GM19238 (cell line): ENCODE results near the gene HNRNPH1.
"Not testable (repeated sequence)": the region's sequence is repeated elsewhere in the genome, so short reads cannot be mapped to it uniquely, and the experiment has no call there.

Experiments used
- DNase-seq: peaks from one replicate; pipeline ENCODE4 v3.0.0; 2011; ENCODE audit warnings: low spot score; ENCODE audit not compliant: insufficient read length

HNRNPH1 gene, protein sequence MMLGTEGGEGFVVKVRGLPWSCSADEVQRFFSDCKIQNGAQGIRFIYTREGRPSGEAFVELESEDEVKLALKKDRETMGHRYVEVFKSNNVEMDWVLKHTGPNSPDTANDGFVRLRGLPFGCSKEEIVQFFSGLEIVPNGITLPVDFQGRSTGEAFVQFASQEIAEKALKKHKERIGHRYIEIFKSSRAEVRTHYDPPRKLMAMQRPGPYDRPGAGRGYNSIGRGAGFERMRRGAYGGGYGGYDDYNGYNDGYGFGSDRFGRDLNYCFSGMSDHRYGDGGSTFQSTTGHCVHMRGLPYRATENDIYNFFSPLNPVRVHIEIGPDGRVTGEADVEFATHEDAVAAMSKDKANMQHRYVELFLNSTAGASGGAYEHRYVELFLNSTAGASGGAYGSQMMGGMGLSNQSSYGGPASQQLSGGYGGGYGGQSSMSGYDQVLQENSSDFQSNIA

DNA sequence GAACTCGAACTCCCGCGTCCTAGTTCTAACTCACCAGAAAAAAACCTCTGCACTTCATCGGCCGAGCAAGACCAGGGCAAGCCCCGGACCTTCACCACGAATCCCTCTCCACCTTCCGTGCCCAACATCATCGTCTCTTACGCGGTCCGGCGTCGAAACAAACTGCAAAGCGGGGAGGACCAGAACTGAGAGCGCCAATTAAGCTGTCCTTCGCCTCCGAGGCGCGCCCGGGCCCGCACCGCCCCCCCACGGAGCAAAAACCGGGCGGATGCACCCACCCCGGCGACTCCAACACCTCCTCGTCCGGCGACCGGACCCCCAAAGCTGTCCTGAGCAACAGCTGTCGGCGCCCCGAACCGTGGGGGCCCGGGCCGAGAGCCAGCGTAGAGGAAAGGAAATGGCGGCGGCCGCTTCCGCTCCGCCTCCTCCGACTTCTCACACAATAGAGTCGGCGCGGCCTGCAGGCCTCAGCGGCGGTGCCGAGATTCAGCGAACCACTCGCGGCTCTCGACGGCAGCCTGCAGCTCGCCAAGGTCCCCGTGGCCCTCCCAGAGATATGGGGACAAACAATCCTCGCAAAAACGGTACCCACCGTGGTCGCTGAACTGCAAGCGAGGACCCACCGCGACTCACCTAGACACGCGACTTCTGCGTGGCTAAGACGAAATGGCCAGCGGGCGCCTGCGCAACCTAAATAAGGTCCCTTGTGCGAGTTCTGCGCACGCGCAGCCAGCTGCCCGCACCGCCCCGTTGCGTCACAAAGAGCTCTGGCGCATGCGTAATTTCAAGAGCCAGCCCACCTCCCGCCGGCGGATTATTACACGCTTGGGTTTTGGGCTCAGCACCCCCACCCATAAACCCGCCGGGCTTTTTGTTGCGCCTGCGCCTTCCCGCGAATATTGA lies at the start of gene HNRNPH1:
Gene HNRNPH1, minus strand, starts transcription at position 669 of the 903 bp plus-strand sequence. Its CDS starts 538 bp downstream, at position 131.
- DNase-seq: peak; percentile 98

DNA sequence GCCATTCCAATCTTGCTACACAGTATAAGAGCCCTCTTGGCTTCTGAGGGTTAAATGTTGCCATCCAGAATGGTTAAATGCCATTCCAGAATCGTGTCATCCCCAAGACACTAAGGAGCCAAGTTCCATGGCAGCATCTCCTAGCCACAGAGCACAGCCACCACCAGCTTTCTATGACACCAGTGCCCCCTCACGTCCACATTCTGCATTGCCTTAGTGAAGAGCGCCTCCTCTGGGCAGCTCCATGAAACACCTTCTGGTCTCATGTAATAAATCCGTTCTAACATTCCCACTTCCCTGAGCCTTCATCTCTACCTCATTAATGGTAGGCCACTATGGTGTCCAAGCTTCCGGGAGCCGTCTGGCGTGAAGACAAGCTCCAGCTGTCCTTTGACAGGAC lies 44.9 kb upstream of the HNRNPH1 start:
- no peak for DNase-seq

DNA sequence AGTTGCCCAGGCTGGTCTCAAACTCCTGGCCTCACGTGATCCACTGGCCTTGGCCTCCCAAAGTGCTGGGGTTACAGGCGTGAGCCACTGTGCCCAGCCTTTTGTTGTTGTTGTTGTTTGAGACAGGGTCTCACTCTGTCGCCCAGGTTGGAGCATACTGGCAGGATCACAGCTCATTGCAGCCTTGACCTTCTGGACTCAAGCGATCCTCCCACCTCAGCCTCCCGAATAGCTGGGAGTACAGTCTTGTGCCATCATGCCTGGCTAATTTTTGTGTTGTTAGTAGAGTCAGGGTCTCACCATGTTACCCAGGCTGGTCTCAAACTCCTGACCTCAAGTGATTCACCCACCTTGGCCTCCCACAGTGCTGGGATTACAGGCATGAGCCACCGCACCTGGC lies 38.2 kb upstream of the HNRNPH1 start:
- DNase-seq: not testable (repeated sequence)

DNA sequence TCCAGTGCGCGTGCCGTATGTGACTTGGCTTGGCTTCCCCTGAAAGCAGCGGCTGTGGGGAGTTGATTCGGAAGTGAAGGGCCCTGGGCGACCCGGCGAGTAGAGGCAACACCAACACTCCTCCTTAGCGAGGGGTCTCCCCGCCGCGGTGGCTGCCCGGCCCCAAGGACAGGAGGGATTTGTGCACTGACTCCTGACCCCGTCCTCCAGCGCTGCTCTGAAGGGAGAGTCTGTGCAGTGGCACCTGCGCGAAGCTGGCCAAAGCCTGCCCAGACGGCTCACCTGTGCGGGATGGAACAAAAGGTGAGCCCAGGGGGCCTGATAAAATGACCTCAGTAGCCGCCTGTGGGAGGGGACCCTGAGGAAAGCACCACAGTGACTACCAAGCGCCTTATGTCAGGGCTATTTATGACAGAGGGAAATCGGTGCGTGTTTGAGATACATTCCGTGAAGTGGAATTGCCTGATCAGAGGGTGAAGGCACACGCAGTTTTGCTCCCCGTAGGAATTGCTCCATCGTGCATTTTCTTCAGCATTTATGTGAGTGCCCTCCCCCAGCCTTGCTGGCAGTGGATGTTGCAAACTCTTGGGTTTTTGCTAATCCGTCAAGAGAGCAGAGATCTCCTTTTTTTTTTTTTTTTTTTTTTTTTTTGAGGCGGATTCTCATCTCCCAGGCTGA lies 34.8 kb upstream of the HNRNPH1 start:
- not testable (repeated sequence) for DNase-seq

DNA sequence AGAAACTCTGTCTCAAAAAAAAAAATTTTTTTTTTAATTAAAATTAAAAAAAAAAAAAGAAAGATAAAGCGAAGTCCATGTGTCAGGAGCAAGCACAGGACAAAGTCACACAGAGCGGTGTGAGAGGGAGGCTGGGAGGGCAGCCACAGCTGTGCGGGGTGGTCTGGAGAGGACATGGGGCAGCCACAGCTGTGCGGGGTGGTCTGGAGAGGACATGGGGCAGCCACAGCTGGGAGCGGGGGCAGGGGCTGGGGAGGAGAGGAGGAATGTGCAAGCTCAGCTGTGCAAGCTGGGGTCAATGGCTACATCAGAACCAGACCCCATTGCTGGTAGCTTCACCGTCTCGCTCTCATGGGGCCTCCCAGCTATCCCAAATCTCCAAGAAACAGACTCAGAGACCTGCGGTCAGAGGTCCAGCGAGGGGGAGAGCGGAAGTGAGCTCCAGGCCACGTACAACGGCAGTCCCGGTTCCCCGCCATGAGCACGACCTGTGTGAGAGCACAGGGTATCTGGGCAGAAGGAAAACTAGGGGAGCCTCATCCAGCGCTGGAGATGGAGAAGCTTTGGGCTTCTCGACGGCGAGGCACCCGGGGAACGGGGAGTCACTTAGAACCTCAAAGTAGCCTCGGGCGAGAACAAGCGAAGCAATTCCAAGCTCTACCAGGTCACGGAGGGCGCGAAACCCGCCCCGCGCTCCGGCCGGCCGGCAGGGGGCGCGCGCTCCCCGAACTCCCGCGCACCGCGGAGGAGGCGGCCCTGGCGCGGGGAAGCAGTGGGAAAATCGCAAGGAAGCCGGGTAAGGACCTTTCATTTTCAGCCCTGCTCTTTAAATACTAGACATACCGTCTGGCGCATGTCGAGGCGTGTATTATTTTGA lies 34.1 kb upstream of the HNRNPH1 start:
- not testable (repeated sequence) for DNase-seq

DNA sequence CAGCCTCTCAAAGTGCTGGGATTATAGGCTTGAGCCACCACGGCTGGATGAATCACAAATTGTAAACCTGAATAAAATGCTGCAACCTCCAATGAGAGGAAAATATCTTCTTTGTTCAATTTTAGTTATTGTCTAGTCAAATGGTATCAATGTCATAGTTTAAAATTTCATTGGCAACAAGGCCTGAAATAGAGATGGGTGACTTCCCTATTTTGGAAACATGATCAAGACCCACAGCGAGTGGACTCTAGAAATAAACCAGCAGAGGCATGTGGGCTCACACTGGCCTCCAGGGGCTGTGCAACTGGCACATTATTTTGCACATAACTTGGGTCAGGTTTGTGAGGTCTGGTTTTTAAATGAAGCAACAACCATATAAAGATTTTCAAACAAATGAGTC lies 29.7 kb upstream of the HNRNPH1 start:
- not testable (repeated sequence) for DNase-seq

DNA sequence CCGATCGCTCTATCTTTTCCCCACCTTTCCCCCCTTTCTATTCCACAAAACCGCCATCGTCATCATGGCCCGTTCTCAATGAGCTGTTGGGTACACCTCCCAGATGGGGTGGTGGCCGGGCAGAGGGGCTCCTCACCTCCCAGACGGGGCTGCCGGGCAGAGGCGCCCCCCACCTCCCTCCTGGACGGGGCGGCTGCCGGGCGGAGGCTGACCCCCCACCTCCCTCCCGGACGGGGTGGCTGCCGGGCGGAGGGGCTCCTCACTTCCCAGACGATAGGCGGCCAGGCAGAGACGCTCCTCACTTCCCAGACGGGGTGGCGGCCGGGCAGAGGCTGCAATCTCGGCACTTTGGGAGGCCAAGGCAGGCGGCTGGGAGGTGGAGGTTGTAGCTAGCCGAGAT lies 26.8 kb upstream of the HNRNPH1 start:
- not testable (repeated sequence) for DNase-seq

DNA sequence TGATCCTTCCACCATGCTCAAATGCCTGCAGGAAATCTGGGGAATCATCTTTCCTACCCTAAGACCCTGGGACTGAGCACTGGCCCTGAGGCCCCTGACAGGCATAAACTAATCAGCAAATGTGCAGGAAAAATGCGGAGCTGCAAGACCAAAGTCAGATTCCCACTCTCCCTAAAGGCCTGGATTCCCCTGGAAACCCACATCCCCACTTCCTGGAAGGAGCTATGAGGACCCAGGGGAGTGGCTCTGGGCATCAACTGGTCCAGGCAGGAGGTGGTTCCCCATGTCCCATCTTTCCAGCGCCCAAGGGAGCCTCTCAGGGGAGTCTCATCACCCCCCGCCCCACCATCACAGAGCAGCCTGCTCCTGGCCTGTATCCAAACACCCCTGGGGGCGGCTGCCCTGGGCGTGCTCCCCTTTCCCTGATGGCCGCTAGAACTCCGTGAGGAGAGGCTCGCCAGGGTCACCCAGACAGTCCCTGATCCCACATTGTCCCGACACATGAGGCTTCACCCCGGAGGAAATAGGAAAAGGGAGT lies 25.8 kb upstream of the HNRNPH1 start:
- DNase-seq: not testable (repeated sequence)

DNA sequence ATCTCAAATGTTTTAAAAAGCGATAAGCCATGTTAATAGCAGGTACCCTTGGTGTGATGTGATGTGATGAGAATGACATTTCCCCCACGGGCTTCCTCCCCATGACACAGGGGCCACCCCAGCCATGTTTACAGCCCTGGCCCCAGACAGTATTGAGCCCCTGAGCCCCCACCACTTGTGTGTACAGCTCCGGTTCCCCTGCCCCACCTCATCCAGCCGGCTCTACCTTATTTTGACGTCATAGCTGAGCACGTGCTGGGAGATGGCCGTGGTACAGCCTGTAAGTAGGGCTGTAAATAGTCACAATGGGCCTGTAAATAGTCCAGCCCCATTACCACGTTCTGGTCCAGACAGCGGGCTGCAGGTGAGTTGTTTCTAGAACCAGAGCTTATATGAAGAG lies 24.9 kb upstream of the HNRNPH1 start:
- DNase-seq: no peak

DNA sequence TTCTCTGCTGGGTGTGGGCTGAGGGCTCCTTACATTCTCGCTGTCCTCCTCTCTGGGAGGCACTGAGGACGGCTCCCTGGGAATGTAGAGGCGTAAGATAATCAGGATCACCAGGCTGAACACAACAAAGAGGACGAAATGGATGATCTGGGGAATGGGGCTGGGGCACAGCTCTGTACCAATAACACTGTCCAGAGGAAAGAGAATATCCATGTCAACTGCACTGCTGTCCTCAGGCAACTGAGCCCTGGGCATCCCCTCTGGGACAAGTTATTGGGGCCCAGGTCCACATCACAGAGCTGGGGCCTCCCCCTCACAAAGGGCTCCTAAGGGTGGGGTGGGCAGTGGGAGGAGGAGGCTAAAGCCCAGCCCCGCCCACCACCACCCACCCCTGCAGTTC lies 21.3 kb upstream of the HNRNPH1 start:
- DNase-seq: not testable (repeated sequence)

DNA sequence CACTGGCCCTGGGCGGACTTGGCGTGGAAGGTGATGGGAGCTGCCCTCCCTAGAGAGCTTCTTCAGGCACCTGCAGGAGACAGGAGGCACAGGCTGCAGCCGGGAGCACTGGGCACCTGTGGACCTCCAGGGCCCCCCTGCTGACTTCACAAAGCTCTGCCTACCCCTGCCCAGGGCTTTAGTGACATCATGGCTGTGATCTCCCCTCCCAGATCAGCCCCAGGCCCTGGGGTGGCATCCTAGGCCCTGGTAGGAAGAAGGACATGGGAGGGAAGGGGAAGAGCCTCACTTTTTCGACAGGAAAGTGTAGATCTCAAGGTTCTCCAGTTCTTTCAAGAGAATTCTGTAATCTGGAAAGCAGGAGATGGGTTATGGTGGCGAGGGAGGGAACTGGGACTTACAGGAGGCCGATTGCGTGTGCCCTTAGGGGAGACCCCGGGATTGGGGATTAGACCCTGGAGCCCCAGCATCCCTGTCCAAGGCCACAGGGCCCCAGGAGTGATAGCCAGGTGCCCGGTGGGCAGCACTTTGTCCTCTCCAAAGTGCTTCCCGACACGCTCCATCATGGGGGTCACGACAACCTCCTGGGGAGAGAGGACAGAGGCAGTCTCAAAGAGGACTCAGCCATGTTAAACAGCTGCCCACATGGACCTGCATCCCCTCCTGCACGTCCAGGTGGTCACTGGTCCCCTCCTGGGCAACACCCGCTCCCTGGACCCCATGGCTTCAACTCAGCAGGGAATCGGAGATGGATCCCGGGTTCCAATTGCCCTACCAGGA lies 19.9 kb upstream of the HNRNPH1 start:
- not testable (repeated sequence) for DNase-seq

DNA sequence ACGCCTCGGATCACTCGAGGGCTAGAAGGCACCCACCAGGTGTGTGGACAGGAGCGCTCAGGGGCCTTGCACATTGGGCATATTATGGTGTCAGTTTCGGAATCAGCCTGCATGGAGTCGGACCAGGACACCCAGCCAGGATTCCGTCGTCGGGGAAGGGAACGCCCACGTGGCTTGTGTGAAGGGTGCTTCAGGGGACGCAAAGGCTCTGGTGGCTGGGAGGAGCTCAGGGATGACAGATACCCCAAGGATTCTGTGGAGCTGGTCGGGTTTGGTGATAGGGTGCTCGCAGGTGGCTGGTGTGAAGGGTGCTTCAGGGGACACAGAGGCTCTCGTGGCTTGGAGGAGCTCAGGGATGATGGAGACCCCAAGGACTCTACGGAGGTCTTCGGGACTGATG lies 19.2 kb upstream of the HNRNPH1 start:
- not testable (repeated sequence) for DNase-seq

DNA sequence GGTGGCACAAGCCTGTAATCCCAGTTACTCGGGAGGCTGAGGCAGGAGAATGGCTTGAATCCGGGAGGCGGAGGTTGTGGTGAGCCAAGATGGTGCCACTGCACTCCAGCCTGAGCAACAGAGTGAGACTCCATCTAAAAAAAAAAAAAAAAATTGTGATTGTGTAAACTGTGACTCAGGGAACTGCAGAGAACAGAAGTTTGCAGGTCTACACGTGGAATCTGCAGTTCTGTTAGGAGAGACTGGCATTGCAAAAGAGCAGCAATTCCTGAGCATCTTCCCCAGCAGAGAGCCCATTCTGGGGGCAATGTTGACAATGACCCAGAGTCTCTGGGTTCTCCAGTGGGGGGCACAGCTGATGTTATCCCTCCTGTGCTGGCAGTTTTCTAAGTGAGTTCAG lies 18.3 kb upstream of the HNRNPH1 start:
- DNase-seq: not testable (repeated sequence)

DNA sequence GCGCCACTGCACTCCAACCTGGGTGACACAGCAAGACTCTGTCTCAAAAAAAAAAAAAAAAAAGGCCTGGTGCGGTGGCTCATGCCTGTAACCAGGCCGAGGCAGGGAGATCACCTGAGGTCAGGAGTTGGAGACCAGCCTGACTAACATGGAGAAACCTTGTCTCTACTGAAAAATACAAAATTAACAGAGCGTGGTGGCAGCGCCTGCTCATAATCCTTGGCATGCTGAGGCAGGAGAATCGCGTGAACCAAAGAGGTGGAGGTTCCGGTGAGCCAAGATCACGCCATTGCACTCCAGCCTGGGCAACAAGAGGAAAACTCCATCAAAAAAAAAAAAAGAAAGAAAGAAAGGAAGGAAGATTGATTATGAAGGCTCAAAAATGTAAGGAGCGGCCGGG lies 15.8 kb upstream of the HNRNPH1 start:
- not testable (repeated sequence) for DNase-seq

DNA sequence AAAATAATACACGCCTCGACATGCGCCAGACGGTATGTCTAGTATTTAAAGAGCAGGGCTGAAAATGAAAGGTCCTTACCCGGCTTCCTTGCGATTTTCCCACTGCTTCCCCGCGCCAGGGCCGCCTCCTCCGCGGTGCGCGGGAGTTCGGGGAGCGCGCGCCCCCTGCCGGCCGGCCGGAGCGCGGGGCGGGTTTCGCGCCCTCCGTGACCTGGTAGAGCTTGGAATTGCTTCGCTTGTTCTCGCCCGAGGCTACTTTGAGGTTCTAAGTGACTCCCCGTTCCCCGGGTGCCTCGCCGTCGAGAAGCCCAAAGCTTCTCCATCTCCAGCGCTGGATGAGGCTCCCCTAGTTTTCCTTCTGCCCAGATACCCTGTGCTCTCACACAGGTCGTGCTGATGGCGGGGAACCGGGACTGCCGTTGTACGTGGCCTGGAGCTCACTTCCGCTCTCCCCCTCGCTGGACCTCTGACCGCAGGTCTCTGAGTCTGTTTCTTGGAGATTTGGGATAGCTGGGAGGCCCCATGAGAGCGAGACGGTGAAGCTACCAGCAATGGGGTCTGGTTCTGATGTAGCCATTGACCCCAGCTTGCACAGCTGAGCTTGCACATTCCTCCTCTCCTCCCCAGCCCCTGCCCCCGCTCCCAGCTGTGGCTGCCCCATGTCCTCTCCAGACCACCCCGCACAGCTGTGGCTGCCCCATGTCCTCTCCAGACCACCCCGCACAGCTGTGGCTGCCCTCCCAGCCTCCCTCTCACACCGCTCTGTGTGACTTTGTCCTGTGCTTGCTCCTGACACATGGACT lies 11.1 kb upstream of the HNRNPH1 start:
- not testable (repeated sequence) for DNase-seq

DNA sequence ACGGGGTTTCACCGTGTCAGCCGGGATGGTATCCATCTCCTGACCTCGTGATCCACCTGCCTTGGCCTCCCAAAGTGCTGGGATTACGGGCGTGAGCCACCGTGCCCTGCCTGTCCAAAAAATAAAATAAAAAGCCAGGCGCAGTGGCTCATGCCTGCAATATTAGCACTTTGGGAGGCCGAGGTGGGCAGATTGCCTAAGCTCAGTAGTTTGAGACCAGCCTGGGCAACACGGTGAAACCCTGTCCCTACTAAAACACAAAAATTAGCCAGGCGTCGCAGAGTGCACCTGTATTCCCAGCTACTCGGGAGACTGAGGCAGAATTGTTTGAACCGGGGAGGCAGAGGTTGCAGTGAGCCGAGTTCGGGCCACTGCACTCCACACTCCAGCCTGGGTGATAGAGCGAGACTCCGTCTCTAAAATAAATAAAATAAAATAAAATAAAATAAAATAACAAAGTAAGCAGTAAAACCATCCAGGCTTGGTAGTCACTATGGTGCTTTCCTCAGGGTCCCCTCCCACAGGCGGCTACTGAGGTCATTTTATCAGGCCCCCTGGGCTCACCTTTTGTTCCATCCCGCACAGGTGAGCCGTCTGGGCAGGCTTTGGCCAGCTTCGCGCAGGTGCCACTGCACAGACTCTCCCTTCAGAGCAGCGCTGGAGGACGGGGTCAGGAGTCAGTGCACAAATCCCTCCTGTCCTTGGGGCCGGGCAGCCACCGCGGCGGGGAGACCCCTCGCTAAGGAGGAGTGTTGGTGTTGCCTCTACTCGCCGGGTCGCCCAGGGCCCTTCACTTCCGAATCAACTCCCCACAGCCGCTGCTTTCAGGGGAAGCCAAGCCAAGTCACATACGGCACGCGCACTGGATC lies 10.3 kb upstream of the HNRNPH1 start:
- DNase-seq: not testable (repeated sequence)

DNA sequence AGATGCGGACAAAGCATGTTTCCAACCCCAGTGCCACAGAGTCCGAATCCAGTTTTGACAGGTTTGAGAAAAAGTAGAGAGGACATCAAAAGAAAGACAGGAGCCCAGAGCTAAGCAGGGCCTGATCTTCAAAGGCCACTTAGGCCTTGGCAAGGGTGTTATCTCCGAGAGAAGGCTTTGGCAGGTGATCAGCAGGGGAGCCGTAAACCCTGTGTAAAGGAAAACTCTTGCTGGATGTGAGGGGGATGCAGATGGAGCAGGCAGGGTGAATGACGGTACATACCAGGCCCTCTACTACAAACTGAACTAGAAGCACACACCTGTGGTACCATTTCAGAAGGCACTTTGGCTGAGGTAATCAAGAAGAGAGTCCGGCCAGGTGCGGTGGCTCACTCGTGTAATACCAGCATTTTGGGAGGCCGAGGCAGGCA lies 1.4 kb upstream of the HNRNPH1 start:
- no peak for DNase-seq
